HT1080 (cell line): ENCODE measurements around the gene SPNS1. TPM values are rescaled to one million over a fixed set of nuclear protein-coding genes. Genes with fewer than 3 reads are reported as not detected.

Experiments used
- DNase-seq: peaks from one replicate; pipeline ENCODE4 v3.0.0-alpha.2; 2015; ENCODE audit warnings: low read depth
- total RNA-seq: library from RNA; depleted of rRNA; stranded (reverse); fragments of >200 nt; shearing (Covaris generic); gene quantifications from 2 replicates; pipeline ENCODE4 v1.2.3, GENCODE V29; 2014; rRNA removed

SPNS1 gene
- total RNA-seq, 1 experiment from 2014 or later = 45.6 TPM

GRCh38 chr16:29025218-29025617, 50.6 kb downstream of the SPNS1 start:
- no peak for DNase-seq

GRCh38 chr16:29025735-29026134, 51.2 kb downstream of the SPNS1 start:
- no peak for DNase-seq

GRCh38 chr16:29028457-29029167, 54.0 kb downstream of the SPNS1 start:
- no peak for DNase-seq

GRCh38 chr16:29029168-29029994, 54.8 kb downstream of the SPNS1 start:
- DNase-seq = peak; percentile 98

GRCh38 chr16:29030086-29030840, 55.7 kb downstream of the SPNS1 start:
- no peak for DNase-seq

Other genes starting within 250 kb of the SPNS1 start
- 0.33 and 0.40 TPM in 2 replicates for gene NPIPB9, start 223.0 kb upstream of the SPNS1 start, total RNA-seq
- 36.5 and 57.7 TPM in 2 replicates for gene ATXN2L, start 151.8 kb upstream of the SPNS1 start, total RNA-seq
- 390 and 404 TPM in 2 replicates for gene TUFM, start 128.4 kb upstream of the SPNS1 start, total RNA-seq
- 28.5 and 38.5 TPM in 2 replicates for gene SH2B1, start 110.9 kb upstream of the SPNS1 start, total RNA-seq
- 0.27 TPM in 1 of 2 replicates, not detected in the other for gene ATP2A1, start 96.3 kb upstream of the SPNS1 start, total RNA-seq
- 24.7 and 28.0 TPM in 2 replicates for gene RABEP2, start 49.5 kb upstream of the SPNS1 start, total RNA-seq
- gene CD19, start 42.8 kb upstream of the SPNS1 start, total RNA-seq = not detected in 2 replicates
- 30.4 and 33.2 TPM in 2 replicates for gene NFATC2IP, start 23.8 kb upstream of the SPNS1 start, total RNA-seq
- 32.7 and 44.1 TPM in 2 replicates for gene LAT, start 10.3 kb downstream of the SPNS1 start, total RNA-seq